Astrocyte (in vitro differentiated cells and primary cell): ENCODE results near the gene ZNF79. TPM values are rescaled to one million over a fixed set of nuclear protein-coding genes. Genes with fewer than 3 reads are reported as not detected.

Experiments
- DNase-seq: peaks from one replicate; pipeline ENCODE4 v3.0.0-alpha.2; 2010; ENCODE audit warnings: low read depth
- FAIRE-seq: peaks from 2 replicates; lab custom pipeline; 2011; peaks lifted over from hg19 to GRCh38; lab: Jason Lieb, UNC
- H2AFZ ChIP-seq: 2 replicates; pipeline ENCODE4 v1.6.0; 2012; ENCODE audit warnings: low read depth, low read length, inconsistent platforms
- H3K27ac ChIP-seq: 2 replicates; pipeline ENCODE4 v1.5.1; 2011; ENCODE audit warnings: low read depth, low read length, inconsistent platforms
- H3K27me3 ChIP-seq: 2 replicates; pipeline ENCODE4 v1.6.0; 2011; ENCODE audit warnings: low read length, inconsistent platforms; ENCODE audit not compliant: insufficient read depth
- H3K36me3 ChIP-seq: 2 replicates; pipeline ENCODE4 v1.5.1; 2011; ENCODE audit warnings: low read length, inconsistent platforms; ENCODE audit not compliant: insufficient read depth
- H3K4me1 ChIP-seq: 2 replicates; pipeline ENCODE4 v1.5.1; 2011; ENCODE audit warnings: low read length, inconsistent platforms; ENCODE audit not compliant: insufficient read depth
- H3K4me2 ChIP-seq: 2 replicates; pipeline ENCODE4 v1.6.0; 2012; ENCODE audit warnings: low read length, inconsistent platforms
- H3K4me3 ChIP-seq: 2 replicates; pipeline ENCODE4 v1.5.1; 2011; ENCODE audit warnings: low read depth, mild to moderate bottlenecking, low read length, inconsistent platforms; ENCODE audit not compliant: insufficient read depth
- H3K79me2 ChIP-seq: 2 replicates; pipeline ENCODE4 v1.6.0; 2012; ENCODE audit warnings: mild to moderate bottlenecking, low read length, inconsistent platforms; ENCODE audit not compliant: insufficient read depth
- H3K9ac ChIP-seq: 2 replicates; pipeline ENCODE4 v1.6.0; 2012; ENCODE audit warnings: mild to moderate bottlenecking, low read length, inconsistent platforms
- H3K9me3 ChIP-seq: 2 replicates; pipeline ENCODE4 v1.5.1; 2012; ENCODE audit warnings: low read depth, mild to moderate bottlenecking, low read length, inconsistent platforms; ENCODE audit not compliant: insufficient read depth
- H4K20me1 ChIP-seq: 2 replicates; pipeline ENCODE4 v1.6.0; 2012; ENCODE audit warnings: low read length, inconsistent platforms; ENCODE audit not compliant: insufficient read depth
- H3K27ac Mint-ChIP-seq: one replicate; pipeline ENCODE4 v1.8.0; 2021; ENCODE audit warnings: mild to moderate bottlenecking, mixed read lengths; ENCODE audit not compliant: unreplicated experiment
- H3K27me3 Mint-ChIP-seq: one replicate; pipeline ENCODE4 v1.8.0; 2021; ENCODE audit warnings: low read depth, mixed read lengths; ENCODE audit not compliant: unreplicated experiment
- H3K36me3 Mint-ChIP-seq: one replicate; pipeline ENCODE4 v1.8.0; 2021; ENCODE audit warnings: low read depth, mixed read lengths; ENCODE audit not compliant: unreplicated experiment
- H3K4me1 Mint-ChIP-seq: one replicate; pipeline ENCODE4 v1.8.0; 2021; ENCODE audit warnings: low read depth, mixed read lengths; ENCODE audit not compliant: unreplicated experiment
- H3K4me3 Mint-ChIP-seq: one replicate; pipeline ENCODE4 v1.8.0; 2021; ENCODE audit warnings: mild to moderate bottlenecking, moderate library complexity, mixed read lengths; ENCODE audit not compliant: unreplicated experiment
- H3K9me3 Mint-ChIP-seq: one replicate; pipeline ENCODE4 v1.8.0; 2021; ENCODE audit warnings: mild to moderate bottlenecking, mixed read lengths; ENCODE audit not compliant: unreplicated experiment
- CTCF ChIP-seq: IDR thresholded peaks from 2 replicates; pipeline ENCODE4 v1.5.1; 2011; ENCODE audit warnings: low read depth, mild to moderate bottlenecking, inconsistent platforms, low read length, moderate library complexity; ENCODE audit not compliant: insufficient read depth
- EZH2 ChIP-seq: IDR thresholded peaks from 2 replicates; pipeline ENCODE4 v1.6.1; 2012; ENCODE audit warnings: mild to moderate bottlenecking, low read length, inconsistent platforms; ENCODE audit not compliant: insufficient read depth
- total RNA-seq: library from RNA; stranded (reverse); gene quantifications from 2 replicates; pipeline ENCODE4 v1.2.1, GENCODE V29; 2021

Gene ZNF79
- total RNA-seq, 1 donor from 2014 or later: 11.5 TPM

GRCh38 chr9:127398275-127398647 lies 25.9 kb upstream of the ZNF79 start:
- no peak overlapping the region for H3K27ac Mint-ChIP-seq
- peak overlapping the region; percentile 74 for H3K9ac ChIP-seq

GRCh38 chr9:127398715-127399400 lies 25.3 kb upstream of the ZNF79 start:
- peak overlapping the region; percentile 74 for H3K9ac ChIP-seq
- H3K4me3 ChIP-seq: no peak overlapping the region
- H4K20me1 ChIP-seq: peaks cover 16% of the 10 kb centered on the region
- H3K27ac Mint-ChIP-seq: no peak overlapping the region
- H3K27me3 Mint-ChIP-seq: no peaks in the 10 kb centered on the region
- DNase-seq (no peak), FAIRE-seq (no peak)
- H3K4me1 Mint-ChIP-seq: peaks cover 2% of the 10 kb centered on the region
- H3K4me2 ChIP-seq: peak overlapping the region; percentile 86
- TF ChIP-seq CTCF (no peak), EZH2 (no peak)
- no peaks in the 10 kb centered on the region for H3K9me3 Mint-ChIP-seq
- H3K79me2 ChIP-seq: peaks cover 15% of the 10 kb centered on the region
- no peaks in the 10 kb centered on the region for H3K9me3 ChIP-seq
- peaks cover 18% of the 10 kb centered on the region for H3K27me3 ChIP-seq
- H3K27ac ChIP-seq: no peak overlapping the region
- H3K4me3 Mint-ChIP-seq: peak overlapping the region; percentile 80
- no peaks in the 10 kb centered on the region for H3K36me3 ChIP-seq
- no peak overlapping the region for H2AFZ ChIP-seq
- peaks cover 3% of the 10 kb centered on the region for H3K36me3 Mint-ChIP-seq
- peaks cover 10% of the 10 kb centered on the region for H3K4me1 ChIP-seq

More at GRCh38 chr9:127398275-127398647, 25.9 kb upstream of the ZNF79 start:
- no peaks in the 10 kb centered on the region for H3K27me3 Mint-ChIP-seq
- Histone ChIP-seq H2AFZ (peak overlapping the region; percentile 75), H3K9me3 (no peaks in the 10 kb centered on the region), H3K36me3 (no peaks in the 10 kb centered on the region), H3K27ac (no peak overlapping the region), H3K4me1 (peaks cover 10% of the 10 kb centered on the region), H3K4me3 (peak overlapping the region; percentile 55), H4K20me1 (peaks cover 16% of the 10 kb centered on the region), H3K79me2 (peaks cover 15% of the 10 kb centered on the region), H3K27me3 (peaks cover 18% of the 10 kb centered on the region), H3K4me2 (peak overlapping the region; percentile 86)
- peak overlapping the region; percentile 80 for H3K4me3 Mint-ChIP-seq
- FAIRE-seq (no peak), DNase-seq (no peak)
- H3K4me1 Mint-ChIP-seq: peaks cover 5% of the 10 kb centered on the region
- no peaks in the 10 kb centered on the region for H3K9me3 Mint-ChIP-seq
- peaks cover 3% of the 10 kb centered on the region for H3K36me3 Mint-ChIP-seq
- TF ChIP-seq EZH2 (no peak), CTCF (no peak)

- FAIRE-seq (no peak), DNase-seq (no peak)
- Mint-ChIP-seq H3K4me1 (peaks cover 2% of the 10 kb centered on the region), H3K27ac (no peak overlapping the region), H3K9me3 (no peaks in the 10 kb centered on the region), H3K4me3 (no peak overlapping the region), H3K27me3 (no peaks in the 10 kb centered on the region), H3K36me3 (peaks cover 3% of the 10 kb centered on the region)
- H3K27me3 ChIP-seq: peaks cover 15% of the 10 kb centered on the region
- no peaks in the 10 kb centered on the region for H3K36me3 ChIP-seq
- no peaks in the 10 kb centered on the region for H3K9me3 ChIP-seq
- no peak overlapping the region for H3K9ac ChIP-seq
- H2AFZ ChIP-seq: no peak overlapping the region
- peaks cover 15% of the 10 kb centered on the region for H3K79me2 ChIP-seq
- H3K4me3 ChIP-seq: no peak overlapping the region
- peaks cover 16% of the 10 kb centered on the region for H4K20me1 ChIP-seq
- H3K4me2 ChIP-seq: no peak overlapping the region
- peaks cover 10% of the 10 kb centered on the region for H3K4me1 ChIP-seq
- H3K27ac ChIP-seq: no peak overlapping the region
- TF ChIP-seq CTCF (no peak), EZH2 (no peak)
Observed at GRCh38 chr9:127399736-127400269, 24.4 kb upstream of the ZNF79 start.
